SH-SY5Y (cell line): ENCODE measurements around the gene TOM1L1.

Experiments
- GATA2 ChIP-seq: IDR thresholded peaks from 2 replicates; pipeline ENCODE4 v1.6.1; 2011; ENCODE audit warnings: mild to moderate bottlenecking, low read depth, low read length
- GATA3 ChIP-seq: IDR thresholded peaks from 2 replicates; pipeline ENCODE4 v1.6.1; 2011; ENCODE audit warnings: low read depth, mild to moderate bottlenecking, low read length, moderate library complexity

DNA sequence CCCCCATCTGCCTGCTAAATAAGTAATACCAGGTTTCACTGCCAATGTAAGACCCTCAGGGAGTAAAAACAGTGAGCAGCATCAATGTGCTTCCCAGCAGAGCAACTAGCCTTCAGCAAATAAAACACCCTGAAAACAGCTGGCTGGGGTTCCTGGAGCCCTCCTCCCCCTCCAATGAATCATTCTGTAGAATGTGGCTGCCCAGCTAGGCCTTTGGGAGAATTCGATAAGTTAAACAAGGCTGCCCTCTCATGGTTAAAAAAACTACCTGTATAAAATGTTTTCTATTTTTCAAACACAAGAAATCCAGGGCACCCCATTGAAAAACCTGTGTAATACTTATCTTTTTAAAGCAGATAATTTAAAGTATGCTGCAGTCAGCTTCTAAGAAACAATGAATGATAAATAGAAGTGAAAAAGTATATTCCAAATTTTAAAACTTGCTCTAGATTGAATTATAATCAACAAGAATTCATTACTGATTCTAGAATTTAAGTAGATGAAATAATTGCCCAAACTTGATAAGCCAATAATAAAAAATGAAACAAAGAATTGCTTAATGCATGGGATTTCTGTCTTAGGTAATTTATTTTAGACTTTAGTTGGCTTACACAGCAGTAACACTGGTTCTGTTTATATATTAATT is 9.4 kb upstream of the TOM1L1 start:
- TF ChIP-seq GATA2 (no peak), GATA3 (no peak)
